GM15510 (cell line): ENCODE results near the gene TPX2.

Experiments
- POLR2A ChIP-seq: IDR thresholded peaks from 3 replicates; pipeline ENCODE4 v1.6.1; 2011; ENCODE audit warnings: borderline replicate concordance; ENCODE audit not compliant: insufficient read length; ENCODE audit errors: extremely low read depth

Gene TPX2

DNA sequence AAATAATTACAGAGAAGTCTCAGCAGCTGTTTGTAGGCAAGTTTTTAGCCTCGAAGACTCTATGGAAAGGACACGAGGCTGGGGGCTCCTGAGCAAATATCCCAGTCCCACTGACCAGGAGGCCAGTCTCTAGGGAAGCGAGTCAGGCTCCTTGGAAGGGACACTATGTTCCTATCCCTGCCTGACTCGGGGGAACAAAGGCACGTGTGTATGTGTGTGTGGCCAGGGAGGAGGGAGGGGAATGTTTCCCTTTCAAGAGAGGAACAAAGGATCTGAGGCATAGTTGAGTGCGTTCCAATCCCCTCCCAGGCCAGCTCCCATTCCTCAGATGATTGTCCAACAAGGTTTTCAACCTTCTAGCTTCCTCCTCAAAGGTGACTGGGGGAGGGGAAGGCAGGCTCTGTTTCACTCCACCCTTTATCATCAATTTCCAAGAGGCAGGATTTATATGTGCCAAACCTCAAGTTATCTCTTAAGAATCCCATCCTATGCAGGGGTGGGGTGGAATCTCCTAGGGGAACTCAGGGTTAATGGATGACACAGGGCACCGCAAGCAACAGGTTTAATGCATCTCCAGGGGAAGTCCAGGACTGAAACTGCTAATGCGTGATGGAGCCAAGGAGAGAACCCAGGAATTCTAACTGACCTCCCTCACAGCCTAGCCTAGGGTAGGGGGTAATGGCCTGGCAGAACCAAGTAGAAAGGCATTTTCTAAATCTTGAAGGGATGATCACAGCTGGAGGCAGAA lies 26.4 kb upstream of the TPX2 start:
- no peak for TF ChIP-seq POLR2A

DNA sequence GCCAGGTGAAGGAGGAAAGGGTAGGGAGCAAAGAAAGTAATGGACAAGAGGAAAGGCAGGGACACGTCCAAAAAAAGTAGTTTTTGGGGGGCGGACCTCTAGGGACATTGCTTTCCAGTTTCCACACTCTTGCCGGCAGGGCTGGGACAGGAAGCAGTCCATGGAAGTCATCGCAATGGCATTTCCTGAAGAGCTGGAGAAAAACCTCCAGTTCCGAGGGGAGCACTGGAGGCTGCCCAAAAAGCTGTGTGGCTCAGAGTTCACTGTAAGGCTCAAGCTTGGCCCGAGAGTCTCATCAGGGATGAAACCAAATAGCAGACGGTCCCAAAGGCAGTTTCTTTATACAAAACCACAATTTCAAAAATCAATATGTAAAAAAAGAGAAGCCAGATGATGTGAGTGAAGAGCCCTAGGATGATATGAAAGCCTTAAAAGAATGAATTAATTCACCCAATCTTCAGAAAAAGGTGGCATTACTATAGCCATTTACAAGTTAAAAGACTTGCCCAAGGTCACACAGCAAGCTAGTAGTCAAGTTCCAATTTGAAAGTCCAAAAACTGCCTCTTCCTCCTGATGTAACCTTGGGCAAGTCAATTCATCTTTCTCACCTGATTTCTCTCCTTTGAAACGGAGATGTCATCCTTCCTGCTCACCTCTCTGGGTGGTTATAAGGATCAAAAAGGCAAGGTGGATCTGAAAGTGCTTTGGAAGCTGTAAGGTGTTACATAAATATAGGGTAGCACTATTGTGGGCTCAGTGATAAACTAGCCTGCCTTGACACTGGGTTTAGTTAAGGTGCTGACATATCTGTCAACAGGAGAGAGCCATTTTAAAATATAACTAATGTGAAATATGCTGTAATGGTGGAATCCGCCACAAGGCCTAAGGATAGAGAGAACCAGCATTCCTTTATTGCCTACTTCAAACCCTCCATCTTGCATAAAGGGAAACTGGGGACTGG lies 25.5 kb upstream of the TPX2 start:
- no peak for TF ChIP-seq POLR2A

DNA sequence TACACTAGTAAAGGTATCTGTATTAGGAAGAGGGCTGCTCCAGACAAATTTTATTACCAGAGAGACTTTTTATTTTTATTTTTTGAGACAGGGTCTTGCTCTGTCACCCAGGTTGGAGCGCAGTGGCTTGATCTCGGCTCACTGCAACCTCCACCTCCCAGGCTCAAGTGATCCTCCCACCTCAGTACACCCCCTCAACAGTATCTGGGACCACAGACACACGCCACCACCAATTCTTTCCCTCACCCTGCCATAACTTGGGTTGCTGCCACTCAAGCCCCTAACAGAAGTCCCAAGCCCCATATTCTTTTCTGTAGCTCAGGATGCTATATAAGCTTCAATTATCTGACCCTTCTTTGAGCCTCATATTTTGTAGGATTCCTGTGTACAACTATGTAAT lies 23.3 kb upstream of the TPX2 start:
- no peak for TF ChIP-seq POLR2A

DNA sequence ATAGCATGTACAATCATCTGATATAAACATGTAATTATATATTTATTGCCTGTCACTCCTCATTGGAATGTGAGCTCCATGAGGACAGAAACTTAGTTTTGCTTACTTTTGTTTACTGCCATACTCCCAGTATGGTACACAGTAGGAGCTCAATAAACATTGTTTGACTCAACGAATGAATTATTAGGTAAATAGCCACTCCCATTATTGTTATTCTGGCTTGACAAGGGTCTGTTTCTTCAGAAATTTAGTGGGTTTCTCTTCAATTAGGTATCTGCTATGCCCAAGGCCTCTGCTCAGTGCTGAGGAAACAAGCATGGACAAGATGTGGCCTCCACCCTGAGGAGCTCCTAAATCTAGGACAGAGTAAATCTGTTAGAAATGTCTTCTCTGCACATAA lies 22.7 kb upstream of the TPX2 start:
- no peak for TF ChIP-seq POLR2A

DNA sequence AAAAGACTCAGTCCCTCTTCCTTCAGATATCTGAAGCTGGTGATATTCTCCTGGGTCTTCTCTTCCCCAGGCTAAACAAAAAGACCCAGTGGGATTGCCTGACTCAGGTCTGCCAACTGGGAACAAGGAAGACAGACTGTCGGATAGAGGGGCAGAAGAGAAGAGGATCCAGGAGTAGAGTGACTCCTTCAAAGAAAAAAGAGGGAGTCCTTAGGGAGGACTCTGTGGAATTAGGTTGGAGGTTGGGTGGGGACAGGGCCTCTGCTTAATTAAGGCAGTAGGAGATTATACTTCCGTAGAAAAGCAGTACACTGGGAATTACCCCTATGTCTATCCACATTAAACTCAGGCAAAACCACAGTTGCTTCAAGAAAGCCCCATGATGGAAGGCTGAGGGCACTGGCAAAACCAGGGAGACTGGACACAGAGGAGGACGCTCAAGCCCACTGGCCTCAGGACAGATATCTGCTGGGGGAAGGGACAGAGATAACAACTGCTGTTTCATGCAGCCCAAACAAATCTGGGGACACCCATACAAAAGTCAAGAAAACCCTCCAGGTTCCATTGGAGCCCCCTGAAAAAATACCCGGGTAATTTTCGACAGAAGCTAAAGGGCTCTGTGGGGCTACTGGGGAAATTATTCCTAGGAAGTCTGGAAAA lies 22.1 kb upstream of the TPX2 start:
- no peak for TF ChIP-seq POLR2A

DNA sequence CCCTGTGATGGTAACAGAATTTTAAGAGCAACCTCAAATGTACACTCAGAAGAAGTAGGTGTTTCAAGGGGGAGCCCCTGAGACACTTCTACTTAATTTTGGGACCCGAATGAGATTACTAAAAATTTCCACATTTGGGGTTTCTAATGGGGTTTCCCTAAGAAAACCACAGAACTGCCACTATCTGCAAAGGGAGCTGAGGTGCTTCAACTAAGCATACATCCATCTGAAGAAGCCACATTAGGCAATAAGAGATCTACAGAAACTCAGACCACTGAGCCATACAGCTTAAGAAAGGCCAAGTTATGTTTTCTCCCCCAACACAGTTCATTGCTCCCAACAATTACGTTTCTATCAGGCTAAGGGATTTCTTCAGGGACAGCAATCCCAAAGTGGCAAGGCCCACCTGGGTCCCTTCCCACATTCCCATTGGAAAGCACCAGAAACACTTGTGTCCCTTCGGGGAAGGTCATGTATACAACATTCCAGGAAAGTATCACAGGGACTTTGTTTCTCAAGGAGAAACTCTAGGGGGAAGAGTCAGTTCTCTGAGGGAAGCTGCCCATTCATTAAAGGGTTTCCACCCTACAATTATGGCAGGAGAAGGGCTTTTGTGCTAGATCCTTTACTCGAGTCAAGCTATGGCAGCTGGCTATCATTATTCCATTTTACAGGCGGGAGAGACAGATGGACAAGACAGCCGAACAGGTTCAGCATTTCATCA lies 21.4 kb upstream of the TPX2 start:
- no peak for TF ChIP-seq POLR2A

DNA sequence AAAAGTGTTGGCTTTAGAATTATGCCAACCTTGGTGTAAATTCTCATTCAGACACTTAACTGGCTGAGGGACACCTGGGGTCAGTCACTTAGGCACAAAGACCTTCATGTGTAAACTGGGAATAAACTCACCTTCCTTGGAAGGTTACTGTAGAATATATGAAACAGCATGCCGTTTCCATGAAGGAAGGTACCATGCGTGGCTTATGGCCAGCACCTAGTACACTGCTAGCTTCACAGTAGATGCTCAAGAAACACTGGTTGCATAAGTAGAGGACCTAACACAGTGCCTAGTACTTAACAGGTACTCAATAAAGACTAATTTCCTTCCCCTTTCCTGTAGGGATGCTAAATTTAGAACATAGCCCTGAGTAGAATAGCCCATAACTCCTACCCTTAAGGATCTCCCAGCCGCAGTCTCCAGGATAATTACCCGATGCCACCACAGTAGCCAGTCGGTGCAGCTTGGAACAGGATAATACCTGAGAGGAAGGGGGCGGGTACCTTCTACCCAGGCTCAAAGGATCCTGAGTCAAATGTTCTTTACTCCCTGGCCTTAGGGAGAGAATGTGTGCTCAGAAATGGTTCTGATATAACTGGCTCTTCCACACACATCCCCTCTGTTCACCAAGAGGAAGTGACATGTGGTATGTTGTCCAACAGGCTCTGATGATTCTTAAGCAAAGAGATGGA lies 20.0 kb upstream of the TPX2 start:
- no peak for TF ChIP-seq POLR2A

DNA sequence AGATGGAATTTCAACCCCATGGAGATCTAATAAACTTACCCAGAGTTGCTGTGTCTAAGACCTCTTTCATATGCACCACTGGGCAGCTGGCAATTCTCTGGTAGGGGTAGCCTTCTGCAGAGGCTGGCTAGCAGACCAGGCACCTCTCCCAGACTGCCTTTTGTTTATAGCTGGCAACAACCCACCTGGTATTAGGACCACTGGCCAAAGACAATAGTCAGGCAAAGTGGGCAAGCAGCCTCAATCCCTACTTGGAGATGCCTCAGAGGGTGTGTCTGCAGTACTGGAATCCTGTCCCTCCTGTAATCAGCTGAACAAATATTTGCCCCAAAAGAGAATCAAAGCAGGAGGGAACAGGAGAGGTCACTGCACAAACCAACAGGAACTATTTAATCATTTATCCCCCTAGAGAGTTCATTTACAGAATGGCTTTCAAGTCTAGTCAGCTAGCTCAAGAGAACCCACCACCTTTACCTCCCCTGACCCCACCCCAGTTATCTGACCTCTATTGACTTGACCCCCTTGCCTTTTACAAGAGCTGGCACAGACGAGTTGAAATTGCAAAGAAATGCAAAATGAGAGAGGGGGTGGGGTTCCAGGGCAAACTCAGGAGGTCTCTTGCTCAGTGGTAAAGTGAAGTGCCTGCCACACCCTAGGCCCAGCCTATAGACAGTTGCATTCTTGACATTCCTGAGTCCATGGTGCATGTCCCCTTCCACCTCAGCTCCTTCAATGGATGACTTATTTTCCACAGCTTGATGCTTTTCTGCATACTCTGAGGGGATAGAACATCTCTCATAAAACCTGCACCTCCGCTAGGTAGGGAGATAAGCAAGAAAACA lies 19.2 kb upstream of the TPX2 start:
- no peak for TF ChIP-seq POLR2A

DNA sequence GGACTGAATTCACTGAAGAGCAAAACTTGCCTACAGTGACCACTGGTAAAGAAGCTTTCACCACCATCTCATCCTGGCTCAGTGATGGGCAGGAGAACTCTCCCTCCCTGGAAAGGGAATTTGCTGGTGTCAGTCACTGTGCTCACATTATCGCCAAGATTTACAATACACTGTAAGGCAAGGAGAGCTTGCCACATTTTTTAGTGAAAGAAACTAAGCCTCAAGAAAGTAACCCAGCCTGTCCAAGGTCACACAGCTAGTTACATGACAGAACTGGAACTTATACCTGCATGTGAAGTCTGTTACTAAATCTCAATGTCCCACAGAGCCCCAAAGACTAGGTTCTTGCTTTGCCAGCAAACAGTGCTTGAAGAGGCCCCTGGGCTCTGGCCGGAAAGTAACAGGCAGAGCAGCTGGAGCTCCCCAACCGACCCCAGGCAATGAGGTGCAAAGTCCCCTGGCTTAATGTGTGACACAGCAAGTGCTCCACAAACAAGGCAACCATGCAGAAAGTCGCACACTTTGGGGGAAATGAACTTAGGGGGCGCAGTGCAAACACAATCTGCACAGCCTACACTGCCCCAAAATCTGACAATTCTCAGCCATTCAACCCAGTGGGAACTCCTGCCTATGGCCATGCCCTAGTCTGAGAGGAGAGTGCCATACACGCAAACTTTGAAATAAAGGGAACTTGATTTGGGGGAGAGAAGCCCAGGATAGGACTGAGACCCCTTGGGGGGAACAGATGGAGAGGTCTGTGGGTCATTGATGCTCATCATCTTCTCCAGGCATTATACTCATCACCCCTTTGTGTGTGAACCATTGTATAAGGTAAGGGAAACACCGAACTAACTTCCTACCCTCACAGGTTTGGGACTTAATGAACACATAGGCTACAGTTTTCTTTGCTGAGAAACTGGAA lies 18.3 kb upstream of the TPX2 start:
- TF ChIP-seq POLR2A = no peak

DNA sequence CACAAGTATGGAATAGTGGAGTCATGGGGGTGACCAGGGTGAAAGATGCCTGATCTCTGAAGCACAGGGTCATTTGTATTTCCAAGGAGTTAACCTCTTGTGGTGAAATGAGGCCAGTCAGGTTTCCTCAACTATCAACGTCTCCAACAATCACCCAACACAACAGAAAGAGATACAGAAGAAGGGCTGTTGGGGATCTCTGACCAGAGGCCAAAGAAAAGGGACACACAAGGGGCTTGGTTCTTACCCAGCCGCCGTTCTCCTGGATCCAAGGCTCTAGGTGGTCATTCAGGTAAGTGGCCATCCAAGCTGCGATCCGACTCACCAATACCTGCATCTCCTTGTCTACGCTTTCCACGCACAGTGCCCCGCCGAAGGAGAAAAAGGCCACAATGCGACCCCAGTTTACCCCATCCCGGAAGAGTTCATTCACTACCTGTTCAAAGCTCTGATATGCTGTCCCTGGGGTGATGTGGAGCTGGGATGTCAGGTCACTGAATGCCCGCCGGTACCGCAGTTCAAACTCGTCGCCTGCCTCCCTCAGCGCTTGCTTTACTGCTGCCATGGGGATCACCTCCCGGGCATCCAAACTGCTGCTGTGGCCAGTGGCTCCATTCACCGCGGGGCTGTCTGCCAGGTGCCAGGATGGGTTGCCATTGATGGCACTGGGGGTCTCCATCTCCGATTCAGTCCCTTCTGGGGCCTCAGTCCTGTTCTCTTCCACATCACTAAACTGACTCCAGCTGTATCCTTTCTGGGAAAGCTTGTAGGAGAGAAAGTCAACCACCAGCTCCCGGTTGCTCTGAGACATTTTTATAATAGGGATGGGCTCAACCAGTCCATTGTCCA lies 17.5 kb upstream of the TPX2 start:
- TF ChIP-seq POLR2A = no peak
